Measurements from ENCODE around the gene ADRA2C. TPM values are rescaled to one million over a fixed set of nuclear protein-coding genes. Genes with fewer than 3 reads are reported as not detected.

ADRA2C gene
- total and polyA plus RNA-seq, 2 of the 13 experiments (the other 11 are each of a cell fraction or from before 2014, with no cell fraction given) = 15.4 to 69.7 TPM

GRCh38 chr4:3747581-3747904 is 18.6 kb upstream of the ADRA2C start (continued):
- TF ChIP-seq ZBTB40 (IDR thresholded peaks at IDR 0.05) (no peak), ZBTB40 (CRISPR knock-in tag; IDR thresholded peaks at IDR 0.05) (no peak), TEAD3 (CRISPR knock-in tag; optimal IDR thresholded peaks at IDR 0.05; ENCODE audit: borderline replicate concordance) (peak; percentile 48)

Data from HepG2 (cell line).